Osteocyte (in vitro differentiated cells): ENCODE measurements around the gene MDM2. TPM values are rescaled to one million over a fixed set of nuclear protein-coding genes. Genes with fewer than 3 reads are reported as not detected.

Experiments
- DNase-seq: peaks from one replicate; pipeline ENCODE4 v3.0.0; 2021; ENCODE audit warnings: mixed read lengths; ENCODE audit not compliant: unreplicated experiment; ENCODE audit errors: extremely low spot score
- H3K27ac Mint-ChIP-seq: one replicate; pipeline ENCODE4 v1.8.0; 2021; ENCODE audit warnings: mild to moderate bottlenecking, mixed read lengths; ENCODE audit not compliant: unreplicated experiment
- H3K27me3 Mint-ChIP-seq: one replicate; pipeline ENCODE4 v1.8.0; 2021; ENCODE audit warnings: mixed read lengths; ENCODE audit not compliant: unreplicated experiment
- H3K36me3 Mint-ChIP-seq: one replicate; pipeline ENCODE4 v1.8.0; 2021; ENCODE audit warnings: mixed read lengths; ENCODE audit not compliant: unreplicated experiment
- H3K4me1 Mint-ChIP-seq: one replicate; pipeline ENCODE4 v1.8.0; 2021; ENCODE audit warnings: mixed read lengths; ENCODE audit not compliant: unreplicated experiment
- H3K4me3 Mint-ChIP-seq: one replicate; pipeline ENCODE4 v1.8.0; 2021; ENCODE audit warnings: mild to moderate bottlenecking, moderate library complexity, mixed read lengths; ENCODE audit not compliant: unreplicated experiment
- H3K9me3 Mint-ChIP-seq: one replicate; pipeline ENCODE4 v1.8.0; 2021; ENCODE audit warnings: mixed read lengths; ENCODE audit not compliant: unreplicated experiment
- CTCF ChIP-seq: fragments of 200-600 bp; sonication (generic); IDR thresholded peaks from 2 replicates; pipeline ENCODE4 v1.5.0; 2021; ENCODE audit warnings: antibody characterized with exemption, mild to moderate bottlenecking, moderate library complexity
- total RNA-seq: library from RNA; stranded (reverse); gene quantifications from 2 replicates; pipeline ENCODE4 v1.2.1, GENCODE V29; 2021

Gene MDM2
- total RNA-seq, 1 donor from 2014 or later = 131 TPM

- Mint-ChIP-seq H3K9me3 (peaks cover 5% of the 10 kb centered on the region), H3K4me3 (no peak overlapping the region), H3K36me3 (no peaks in the 10 kb centered on the region), H3K27ac (no peak overlapping the region), H3K4me1 (no peaks in the 10 kb centered on the region), H3K27me3 (peaks cover 11% of the 10 kb centered on the region)
- TF ChIP-seq CTCF = no peak
- no peak for DNase-seq
Measured at GRCh38 chr12:68878846-68879245, 70.9 kb downstream of the MDM2 start.

- peak; percentile 34 for DNase-seq
- H3K4me1 Mint-ChIP-seq = no peaks in the 10 kb centered on the region
- no peaks in the 10 kb centered on the region for H3K36me3 Mint-ChIP-seq
- H3K4me3 Mint-ChIP-seq = no peak overlapping the region
- no peak for TF ChIP-seq CTCF
- no peak overlapping the region for H3K27ac Mint-ChIP-seq
- H3K9me3 Mint-ChIP-seq = peaks cover 5% of the 10 kb centered on the region
- peaks cover 19% of the 10 kb centered on the region for H3K27me3 Mint-ChIP-seq
Measured at GRCh38 chr12:68880660-68881325, 72.8 kb downstream of the MDM2 start.

- Mint-ChIP-seq H3K27ac (no peak overlapping the region), H3K4me3 (no peak overlapping the region), H3K36me3 (no peaks in the 10 kb centered on the region), H3K27me3 (peaks cover 17% of the 10 kb centered on the region), H3K4me1 (no peaks in the 10 kb centered on the region), H3K9me3 (peaks cover 5% of the 10 kb centered on the region)
- DNase-seq = no peak
- no peak for TF ChIP-seq CTCF
Measured at GRCh38 chr12:68882251-68882964, 74.4 kb downstream of the MDM2 start.

GRCh38 chr12:68883151-68883550, 75.2 kb downstream of the MDM2 start:
- Mint-ChIP-seq H3K4me1 (no peaks in the 10 kb centered on the region), H3K36me3 (no peaks in the 10 kb centered on the region), H3K4me3 (no peak overlapping the region), H3K27ac (no peak overlapping the region), H3K9me3 (peaks cover 5% of the 10 kb centered on the region), H3K27me3 (peaks cover 17% of the 10 kb centered on the region)
- peak; percentile 4 for DNase-seq
- no peak for TF ChIP-seq CTCF

GRCh38 chr12:68884251-68884650, 76.3 kb downstream of the MDM2 start:
- H3K9me3 Mint-ChIP-seq = no peaks in the 10 kb centered on the region

More at GRCh38 chr12:68884251-68884650, 76.3 kb downstream of the MDM2 start:
- no peak for TF ChIP-seq CTCF
- Mint-ChIP-seq H3K27me3 (peaks cover 20% of the 10 kb centered on the region), H3K4me3 (no peak overlapping the region), H3K4me1 (no peaks in the 10 kb centered on the region), H3K36me3 (no peaks in the 10 kb centered on the region), H3K27ac (no peak overlapping the region)
- peak; percentile 44 for DNase-seq
